Measurements from ENCODE around the gene GTF3C5. TPM values are rescaled to one million over a fixed set of nuclear protein-coding genes. Genes with fewer than 3 reads are reported as not detected.

Gene GTF3C5
- total RNA-seq, 1 experiment from 2014 or later: 79.6 TPM

- Histone ChIP-seq H4K20me1 (ENCODE audit: insufficient read depth) (no peaks in the 10 kb centered on the region), H3K4me3 (no peak overlapping the region), H3K9me3 (ENCODE audit: insufficient read depth, low read depth) (no peaks in the 10 kb centered on the region), H3K4me2 (no peak overlapping the region), H3K27ac (no peak overlapping the region), H3F3A (ENCODE audit: insufficient read depth, low read depth) (no peaks in the 10 kb centered on the region; the same call in 1 of the 2 replicates), H3K27me3 (ENCODE audit: insufficient read depth, low read depth) (no peaks in the 10 kb centered on the region), H3K9me2 (ENCODE audit: insufficient read depth) (no peaks in the 10 kb centered on the region), H2AFZ (no peak overlapping the region), H3K36me3 (ENCODE audit: low read depth) (no peaks in the 10 kb centered on the region), H3K4me1 (replicated peaks; ENCODE audit: insufficient read depth) (no peaks in the 10 kb centered on the region), H3K79me2 (ENCODE audit: low read depth) (no peaks in the 10 kb centered on the region)
- TF ChIP-seq CTCF (conservative IDR thresholded peaks at IDR 0.05) (no peak), EZH2 (IDR thresholded peaks at IDR 0.05; ENCODE audit: low read depth) (no peak)
- POLR2A ChIA-PET (ENCODE audit: unreplicated experiment): no interaction called here
- intact Hi-C loops (cut with micrococcal nuclease; ENCODE audit: unreplicated experiment): no loop called here
- no TSS peak for BruUV-seq (replicated peaks)
- DNase-seq: no peak
- CTCF ChIA-PET: no interaction called here
These were observed 32.3 kb downstream of the GTF3C5 start for GRCh38 chr9:133063159-133063499.

GRCh38 chr9:133063500-133064231 lies 32.9 kb downstream of the GTF3C5 start:
- Histone ChIP-seq H3K4me3 (no peak overlapping the region), H3K9me3 (ENCODE audit: insufficient read depth, low read depth) (no peaks in the 10 kb centered on the region), H2AFZ (no peak overlapping the region), H3K79me2 (ENCODE audit: low read depth) (no peaks in the 10 kb centered on the region), H3K9me2 (ENCODE audit: insufficient read depth) (no peaks in the 10 kb centered on the region), H3K4me2 (no peak overlapping the region), H4K20me1 (ENCODE audit: insufficient read depth) (no peaks in the 10 kb centered on the region), H3K27me3 (ENCODE audit: insufficient read depth, low read depth) (no peaks in the 10 kb centered on the region), H3F3A (ENCODE audit: insufficient read depth, low read depth) (no peaks in the 10 kb centered on the region; the same call in 1 of the 2 replicates), H3K36me3 (ENCODE audit: low read depth) (no peaks in the 10 kb centered on the region), H3K27ac (no peak overlapping the region), H3K4me1 (replicated peaks; ENCODE audit: insufficient read depth) (no peaks in the 10 kb centered on the region)
- no peak for TF ChIP-seq EZH2 (IDR thresholded peaks at IDR 0.05; ENCODE audit: low read depth)
- TF ChIP-seq CTCF (conservative IDR thresholded peaks at IDR 0.05): no peak
- DNase-seq: no peak
- POLR2A ChIA-PET (ENCODE audit: unreplicated experiment): interaction anchor here (0.6 kb wide), 1 partner anchor 13 kb away, joined by 8 read pairs; no protein-coding TSS in a partner anchor
- CTCF ChIA-PET: no interaction called here
- no TSS peak for BruUV-seq (replicated peaks)
- intact Hi-C loops (cut with micrococcal nuclease; ENCODE audit: unreplicated experiment): no loop called here

- CTCF ChIA-PET: no interaction called here
- Histone ChIP-seq H3F3A (ENCODE audit: insufficient read depth, low read depth) (no peaks in the 10 kb centered on the region), H2AFZ (no peak overlapping the region), H3K79me2 (ENCODE audit: low read depth) (no peaks in the 10 kb centered on the region), H3K4me1 (replicated peaks; ENCODE audit: insufficient read depth) (no peaks in the 10 kb centered on the region), H3K27ac (no peak overlapping the region), H3K9me3 (ENCODE audit: insufficient read depth, low read depth) (no peaks in the 10 kb centered on the region), H3K36me3 (ENCODE audit: low read depth) (no peaks in the 10 kb centered on the region), H4K20me1 (ENCODE audit: insufficient read depth) (no peaks in the 10 kb centered on the region), H3K9me2 (ENCODE audit: insufficient read depth) (no peaks in the 10 kb centered on the region), H3K4me2 (no peak overlapping the region), H3K27me3 (ENCODE audit: insufficient read depth, low read depth) (no peaks in the 10 kb centered on the region), H3K4me3 (no peak overlapping the region)
- intact Hi-C loops (cut with micrococcal nuclease; ENCODE audit: unreplicated experiment): no loop called here
- POLR2A ChIA-PET (ENCODE audit: unreplicated experiment): interaction anchor here (0.6 kb wide), 1 partner anchor 12 kb away, joined by 8 read pairs; no protein-coding TSS in a partner anchor
- TF ChIP-seq CTCF (conservative IDR thresholded peaks at IDR 0.05) (no peak), EZH2 (IDR thresholded peaks at IDR 0.05; ENCODE audit: low read depth) (no peak)
- DNase-seq: no peak
- no TSS peak for BruUV-seq (replicated peaks)
These were observed 33.7 kb downstream of the GTF3C5 start for GRCh38 chr9:133064241-133065069.

Measured in PC-9 (cell line).